Neural cell (in vitro differentiated cells): Measurements from ENCODE around the gene ATP7B. TPM values are rescaled to one million over a fixed set of nuclear protein-coding genes. Genes with fewer than 3 reads are reported as not detected.

ENCODE experiments used
- H2AFZ ChIP-seq: fragments of 200-600, 300-800 bp; sonication (generic), shearing (Covaris generic); 2 replicates; pipeline ENCODE4 v1.6.0; 2014; ENCODE audit warnings: low read depth, mild to moderate bottlenecking, antibody characterized with exemption, low read length, moderate library complexity
- H3F3A ChIP-seq: fragments of 200-600 bp; shearing (Covaris generic); 2 replicates; pipeline ENCODE4 v1.6.1; 2016; ENCODE audit warnings: mild to moderate bottlenecking, moderate library complexity, mixed read lengths, antibody characterized with exemption, low read length; ENCODE audit not compliant: insufficient read depth, poor library complexity, severe bottlenecking
- H3K27ac ChIP-seq: fragments of 200-600, 300-800 bp; sonication (generic), shearing (Covaris generic); 2 replicates; pipeline ENCODE4 v1.5.1; 2014; ENCODE audit warnings: mild to moderate bottlenecking, low read length, moderate library complexity
- H3K27me3 ChIP-seq: fragments of 300-800, 200-600 bp; sonication (generic), shearing (Covaris generic); 2 replicates; pipeline ENCODE4 v1.6.0; 2014; ENCODE audit warnings: mild to moderate bottlenecking, low read depth, low read length, moderate library complexity; ENCODE audit not compliant: insufficient read depth
- H3K36me3 ChIP-seq: fragments of 300-800, 200-600 bp; sonication (generic), shearing (Covaris generic); 2 replicates; pipeline ENCODE4 v1.5.1; 2014; ENCODE audit warnings: mild to moderate bottlenecking, antibody characterized with exemption, low read length, moderate library complexity; ENCODE audit not compliant: insufficient read depth
- H3K4me2 ChIP-seq: fragments of 300-800, 200-600 bp; sonication (generic), shearing (Covaris generic); 2 replicates; pipeline ENCODE4 v1.6.0; 2014; ENCODE audit warnings: mild to moderate bottlenecking, low read length
- H3K4me3 ChIP-seq: fragments of 300-800, 200-600 bp; sonication (generic), shearing (Covaris generic); 2 replicates; pipeline ENCODE4 v1.5.1; 2014; ENCODE audit warnings: mild to moderate bottlenecking, low read length, moderate library complexity
- H3K79me2 ChIP-seq: fragments of 200-600 bp; shearing (Covaris generic); replicated peaks from 2 replicates; pipeline ENCODE4 v1.6.0; 2014; ENCODE audit warnings: mild to moderate bottlenecking, low read length, moderate library complexity; ENCODE audit not compliant: insufficient read depth
- H3K9ac ChIP-seq: fragments of 300-800, 200-600 bp; sonication (generic), shearing (Covaris generic); 2 replicates; pipeline ENCODE4 v1.6.1; 2016; ENCODE audit warnings: mild to moderate bottlenecking, low read length, mixed read lengths
- H3K9me2 ChIP-seq: fragments of 200-600 bp; shearing (Covaris generic); 2 replicates; pipeline ENCODE4 v1.6.1; 2016; ENCODE audit warnings: mild to moderate bottlenecking, low read length, mixed read lengths; ENCODE audit not compliant: insufficient read depth
- H3K9me3 ChIP-seq: fragments of 200-600, 300-800 bp; sonication (generic), shearing (Covaris generic); 2 replicates; pipeline ENCODE4 v1.6.1; 2016; ENCODE audit warnings: mild to moderate bottlenecking, mixed run types, low read length, moderate library complexity, mixed read lengths
- H4K20me1 ChIP-seq: fragments of 200-600 bp; shearing (Covaris generic); 2 replicates; pipeline ENCODE4 v1.6.1; 2016; ENCODE audit warnings: mild to moderate bottlenecking, mixed run types; ENCODE audit not compliant: insufficient read depth
- EP300 ChIP-seq: fragments of 450-650 bp; conservative IDR thresholded peaks from 2 replicates; pipeline ENCODE4 v1.6.1; 2014; ENCODE audit warnings: antibody characterized with exemption, mild to moderate bottlenecking, moderate library complexity; ENCODE audit not compliant: poor library complexity, severe bottlenecking
- EZH2 ChIP-seq: fragments of 200-600, 300-800 bp; shearing (Covaris generic), sonication (generic); IDR thresholded peaks from 2 replicates; pipeline ENCODE4 v1.6.1; 2014; ENCODE audit warnings: antibody characterized with exemption, low read length, borderline replicate concordance, mild to moderate bottlenecking; ENCODE audit not compliant: insufficient read depth, poor library complexity, severe bottlenecking
- MXI1 ChIP-seq: fragments of 450-650 bp; conservative IDR thresholded peaks from 2 replicates; pipeline ENCODE4 v1.6.1; 2014; ENCODE audit warnings: antibody characterized with exemption, mild to moderate bottlenecking; ENCODE audit not compliant: poor library complexity, severe bottlenecking
- POLR2AphosphoS5 ChIP-seq: IDR thresholded peaks from 2 replicates; pipeline ENCODE4 v1.6.1; 2012
- RAD21 ChIP-seq: fragments of 450-650 bp; conservative IDR thresholded peaks from 2 replicates; pipeline ENCODE4 v1.6.1; 2014; ENCODE audit warnings: antibody characterized with exemption, mild to moderate bottlenecking, moderate library complexity
- SMC3 ChIP-seq: fragments of 450-650 bp; conservative IDR thresholded peaks from 2 replicates; pipeline ENCODE4 v1.6.1; 2014; ENCODE audit warnings: antibody characterized with exemption, mild to moderate bottlenecking, moderate library complexity; ENCODE audit not compliant: poor library complexity
- TAF1 ChIP-seq: IDR thresholded peaks from 2 replicates; pipeline ENCODE4 v1.6.1; 2012; ENCODE audit warnings: low read depth
- polyA plus RNA-seq: library from polyadenylated mRNA; depleted of rRNA; stranded (reverse); fragments of >200 nt; gene quantifications from 2 replicates; pipeline ENCODE4 v1.2.3, GENCODE V29; 2014
- TF ChIP-seq, protein P1 (sequence below): fragments of 450-650 bp; IDR thresholded peaks from 2 replicates; pipeline ENCODE4 v1.5.1; 2014; ENCODE audit warnings: antibody characterized with exemption, mild to moderate bottlenecking, moderate library complexity; ENCODE audit not compliant: poor library complexity, severe bottlenecking
- TF ChIP-seq, protein P2 (sequence below): IDR thresholded peaks from 2 replicates; pipeline ENCODE4 v1.6.1; 2012; ENCODE audit warnings: borderline replicate concordance

Gene ATP7B
- polyA plus RNA-seq, 1 donor from 2014 or later, result 6.3 TPM

DNA sequence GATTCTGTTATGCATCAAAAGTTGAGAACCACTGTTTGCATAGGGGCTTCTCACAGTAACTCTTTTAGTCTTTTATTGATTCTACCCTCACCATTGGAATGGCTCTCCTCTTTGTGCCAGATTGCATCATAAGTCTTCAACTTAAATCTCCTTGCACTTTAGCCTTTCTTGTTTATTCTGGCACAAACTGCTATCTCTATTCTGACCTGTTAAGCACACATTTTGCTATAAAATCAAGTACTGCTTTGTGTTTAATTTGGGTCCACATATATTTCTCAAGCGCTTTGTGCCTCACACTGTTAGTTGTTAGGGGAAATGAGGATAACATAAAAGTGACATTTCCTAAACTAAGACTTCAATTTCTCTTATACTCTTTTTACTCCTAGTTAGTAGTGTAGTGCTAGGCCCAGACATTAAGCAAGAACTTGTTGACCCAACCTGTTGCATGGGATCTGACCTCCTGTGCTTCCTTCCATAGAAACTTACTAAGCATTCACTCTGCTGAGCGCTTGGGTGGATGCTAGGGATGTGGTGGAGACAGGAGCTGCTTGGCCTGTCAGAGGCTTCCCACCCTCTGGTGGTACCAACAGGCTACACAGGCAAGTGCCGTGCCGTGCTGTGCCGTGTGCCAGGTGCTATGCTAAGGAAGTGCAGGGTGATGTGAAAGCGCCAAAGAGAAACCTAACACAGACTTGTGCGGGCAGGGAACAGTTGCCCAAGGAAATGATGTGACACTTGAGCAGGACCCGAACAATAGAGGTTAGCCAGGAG lies 14.4 kb upstream of the ATP7B start:
- no peaks in the 10 kb centered on the region for H4K20me1 ChIP-seq
- H3K9ac ChIP-seq, result no peak overlapping the region
- H3K9me3 ChIP-seq, result peaks cover 4% of the 10 kb centered on the region
- H3K4me3 ChIP-seq, result no peak overlapping the region
- no peaks in the 10 kb centered on the region for H3F3A ChIP-seq
- H3K4me2 ChIP-seq, result no peak overlapping the region
- no peaks in the 10 kb centered on the region for H3K9me2 ChIP-seq
- no peaks in the 10 kb centered on the region for H3K79me2 ChIP-seq
- no peaks in the 10 kb centered on the region for H3K36me3 ChIP-seq
- TF ChIP-seq RAD21, result no peak
- TF ChIP-seq MXI1, result no peak
- TF ChIP-seq POLR2AphosphoS5, result no peak
- TF ChIP-seq SMC3, result no peak
- TF ChIP-seq, protein P1, sequence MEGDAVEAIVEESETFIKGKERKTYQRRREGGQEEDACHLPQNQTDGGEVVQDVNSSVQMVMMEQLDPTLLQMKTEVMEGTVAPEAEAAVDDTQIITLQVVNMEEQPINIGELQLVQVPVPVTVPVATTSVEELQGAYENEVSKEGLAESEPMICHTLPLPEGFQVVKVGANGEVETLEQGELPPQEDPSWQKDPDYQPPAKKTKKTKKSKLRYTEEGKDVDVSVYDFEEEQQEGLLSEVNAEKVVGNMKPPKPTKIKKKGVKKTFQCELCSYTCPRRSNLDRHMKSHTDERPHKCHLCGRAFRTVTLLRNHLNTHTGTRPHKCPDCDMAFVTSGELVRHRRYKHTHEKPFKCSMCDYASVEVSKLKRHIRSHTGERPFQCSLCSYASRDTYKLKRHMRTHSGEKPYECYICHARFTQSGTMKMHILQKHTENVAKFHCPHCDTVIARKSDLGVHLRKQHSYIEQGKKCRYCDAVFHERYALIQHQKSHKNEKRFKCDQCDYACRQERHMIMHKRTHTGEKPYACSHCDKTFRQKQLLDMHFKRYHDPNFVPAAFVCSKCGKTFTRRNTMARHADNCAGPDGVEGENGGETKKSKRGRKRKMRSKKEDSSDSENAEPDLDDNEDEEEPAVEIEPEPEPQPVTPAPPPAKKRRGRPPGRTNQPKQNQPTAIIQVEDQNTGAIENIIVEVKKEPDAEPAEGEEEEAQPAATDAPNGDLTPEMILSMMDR, result no peak
- no peak for TF ChIP-seq EZH2
- no peak for TF ChIP-seq EP300
- TF ChIP-seq, protein P2, sequence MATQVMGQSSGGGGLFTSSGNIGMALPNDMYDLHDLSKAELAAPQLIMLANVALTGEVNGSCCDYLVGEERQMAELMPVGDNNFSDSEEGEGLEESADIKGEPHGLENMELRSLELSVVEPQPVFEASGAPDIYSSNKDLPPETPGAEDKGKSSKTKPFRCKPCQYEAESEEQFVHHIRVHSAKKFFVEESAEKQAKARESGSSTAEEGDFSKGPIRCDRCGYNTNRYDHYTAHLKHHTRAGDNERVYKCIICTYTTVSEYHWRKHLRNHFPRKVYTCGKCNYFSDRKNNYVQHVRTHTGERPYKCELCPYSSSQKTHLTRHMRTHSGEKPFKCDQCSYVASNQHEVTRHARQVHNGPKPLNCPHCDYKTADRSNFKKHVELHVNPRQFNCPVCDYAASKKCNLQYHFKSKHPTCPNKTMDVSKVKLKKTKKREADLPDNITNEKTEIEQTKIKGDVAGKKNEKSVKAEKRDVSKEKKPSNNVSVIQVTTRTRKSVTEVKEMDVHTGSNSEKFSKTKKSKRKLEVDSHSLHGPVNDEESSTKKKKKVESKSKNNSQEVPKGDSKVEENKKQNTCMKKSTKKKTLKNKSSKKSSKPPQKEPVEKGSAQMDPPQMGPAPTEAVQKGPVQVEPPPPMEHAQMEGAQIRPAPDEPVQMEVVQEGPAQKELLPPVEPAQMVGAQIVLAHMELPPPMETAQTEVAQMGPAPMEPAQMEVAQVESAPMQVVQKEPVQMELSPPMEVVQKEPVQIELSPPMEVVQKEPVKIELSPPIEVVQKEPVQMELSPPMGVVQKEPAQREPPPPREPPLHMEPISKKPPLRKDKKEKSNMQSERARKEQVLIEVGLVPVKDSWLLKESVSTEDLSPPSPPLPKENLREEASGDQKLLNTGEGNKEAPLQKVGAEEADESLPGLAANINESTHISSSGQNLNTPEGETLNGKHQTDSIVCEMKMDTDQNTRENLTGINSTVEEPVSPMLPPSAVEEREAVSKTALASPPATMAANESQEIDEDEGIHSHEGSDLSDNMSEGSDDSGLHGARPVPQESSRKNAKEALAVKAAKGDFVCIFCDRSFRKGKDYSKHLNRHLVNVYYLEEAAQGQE, result no peak
- TF ChIP-seq TAF1, result no peak
- no peak overlapping the region for H3K27ac ChIP-seq
- H3K27me3 ChIP-seq, result no peaks in the 10 kb centered on the region
- no peak overlapping the region for H2AFZ ChIP-seq

DNA sequence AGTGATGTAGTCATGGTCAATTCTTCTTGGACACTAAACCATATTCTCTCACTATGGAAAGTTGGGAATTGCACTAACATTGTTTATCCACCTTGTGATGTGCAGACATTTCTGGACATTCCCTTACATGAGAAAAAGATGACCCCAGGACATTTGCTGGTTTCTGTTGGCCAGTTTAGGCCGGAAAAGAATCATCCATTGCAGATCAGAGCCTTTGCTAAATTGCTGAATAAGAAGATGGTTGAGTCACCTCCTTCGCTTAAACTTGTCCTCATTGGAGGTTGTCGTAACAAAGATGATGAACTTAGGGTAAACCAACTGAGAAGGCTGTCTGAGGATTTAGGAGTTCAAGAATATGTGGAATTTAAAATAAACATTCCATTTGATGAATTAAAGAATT lies 13.2 kb upstream of the ATP7B start, which contains the start of gene UTP14C:
UTP14C (plus strand) TSS at position 211 of the 400 bp plus-strand sequence. CDS start 4,114 bp downstream, outside the sequence.
- no peak within 1 kb of the TSS for H3K9ac ChIP-seq
- no peak within 1 kb of the TSS for H2AFZ ChIP-seq
- no peak within 1 kb of the TSS for H3K4me2 ChIP-seq
- H3K9me3 ChIP-seq, result peaks cover 4% of the 10 kb centered on the region
- no peaks in the 10 kb centered on the region for H3K36me3 ChIP-seq
- no peaks in the 10 kb centered on the region for H3F3A ChIP-seq
- H4K20me1 ChIP-seq, result no peaks in the 10 kb centered on the region
- no peaks in the 10 kb centered on the region for H3K27me3 ChIP-seq
- H3K79me2 ChIP-seq, result no peaks in the 10 kb centered on the region
- no peak within 1 kb of the TSS for H3K4me3 ChIP-seq
- TF ChIP-seq SMC3, result no peak
- no peak for TF ChIP-seq TAF1
- TF ChIP-seq, protein P1, result no peak
- no peak for TF ChIP-seq RAD21
- TF ChIP-seq POLR2AphosphoS5, result no peak
- no peak for TF ChIP-seq EZH2
- TF ChIP-seq EP300, result no peak
- TF ChIP-seq MXI1, result no peak
- no peaks in the 10 kb centered on the region for H3K9me2 ChIP-seq
- no peak within 1 kb of the TSS for H3K27ac ChIP-seq
